ENCODE data around the gene COL16A1.
"Not testable (repeated sequence)": the region's sequence is repeated elsewhere in the genome, so short reads cannot be mapped to it uniquely, and the experiment has no call there.

The COL16A1 gene

DNA sequence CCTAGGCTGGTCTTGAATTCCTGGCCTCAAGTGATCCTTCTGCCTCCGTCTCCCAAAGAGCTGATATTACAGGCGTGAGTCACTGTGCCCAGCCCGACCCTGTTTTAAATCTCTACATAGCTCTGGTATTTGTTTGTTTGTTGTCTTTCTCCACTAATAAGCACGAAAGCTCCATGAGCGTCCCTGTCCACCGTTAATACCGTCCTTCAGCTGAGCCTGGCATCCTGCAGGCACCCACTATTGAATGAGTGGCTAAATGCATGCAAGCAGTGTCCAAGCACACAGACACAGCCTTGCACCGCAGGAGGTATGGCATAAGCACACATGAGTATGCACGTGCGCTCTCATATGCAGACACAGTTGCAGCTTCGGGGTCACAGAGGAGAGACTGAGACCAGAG, 4.5 kb upstream of the COL16A1 start:
- peaks cover 25% of the 10 kb centered on the region for H3K27me3 ChIP-seq (replicated peaks; ENCODE audit: insufficient read depth, low read length)
- no peaks in the 10 kb centered on the region for H3F3A ChIP-seq (ENCODE audit: insufficient read depth, low read length)
- no peaks in the 10 kb centered on the region for H4K20me1 ChIP-seq (ENCODE audit: insufficient read depth, low read length)
- no peak overlapping the region for H2AFZ ChIP-seq (ENCODE audit: low read length)
- TF ChIP-seq EZH2phosphoT487 (IDR thresholded peaks at IDR 0.05; ENCODE audit: low read length) = no peak
- TF ChIP-seq, protein P1, sequence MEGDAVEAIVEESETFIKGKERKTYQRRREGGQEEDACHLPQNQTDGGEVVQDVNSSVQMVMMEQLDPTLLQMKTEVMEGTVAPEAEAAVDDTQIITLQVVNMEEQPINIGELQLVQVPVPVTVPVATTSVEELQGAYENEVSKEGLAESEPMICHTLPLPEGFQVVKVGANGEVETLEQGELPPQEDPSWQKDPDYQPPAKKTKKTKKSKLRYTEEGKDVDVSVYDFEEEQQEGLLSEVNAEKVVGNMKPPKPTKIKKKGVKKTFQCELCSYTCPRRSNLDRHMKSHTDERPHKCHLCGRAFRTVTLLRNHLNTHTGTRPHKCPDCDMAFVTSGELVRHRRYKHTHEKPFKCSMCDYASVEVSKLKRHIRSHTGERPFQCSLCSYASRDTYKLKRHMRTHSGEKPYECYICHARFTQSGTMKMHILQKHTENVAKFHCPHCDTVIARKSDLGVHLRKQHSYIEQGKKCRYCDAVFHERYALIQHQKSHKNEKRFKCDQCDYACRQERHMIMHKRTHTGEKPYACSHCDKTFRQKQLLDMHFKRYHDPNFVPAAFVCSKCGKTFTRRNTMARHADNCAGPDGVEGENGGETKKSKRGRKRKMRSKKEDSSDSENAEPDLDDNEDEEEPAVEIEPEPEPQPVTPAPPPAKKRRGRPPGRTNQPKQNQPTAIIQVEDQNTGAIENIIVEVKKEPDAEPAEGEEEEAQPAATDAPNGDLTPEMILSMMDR (IDR thresholded peaks at IDR 0.05; ENCODE audit: low read length) = no peak
- no peak for TF ChIP-seq EZH2 (optimal IDR thresholded peaks at IDR 0.05; ENCODE audit: low read depth, low read length)
- no peaks in the 10 kb centered on the region for H3K9me3 ChIP-seq (replicated peaks; ENCODE audit: insufficient read depth, low read length)
- no peaks in the 10 kb centered on the region for H3K9me2 ChIP-seq (replicated peaks; ENCODE audit: insufficient read depth, low read length)
- no peak overlapping the region for H3K4me3 ChIP-seq (ENCODE audit: low read length)
- H3K36me3 ChIP-seq (replicated peaks; ENCODE audit: insufficient read depth, low read length) = no peaks in the 10 kb centered on the region
- no peak overlapping the region for H3K9ac ChIP-seq (ENCODE audit: low read length)
- H3K27ac ChIP-seq (ENCODE audit: low read length) = no peak overlapping the region
- DNase-seq = no peak
- no peaks in the 10 kb centered on the region for H3K4me1 ChIP-seq (ENCODE audit: low read length)
- H3K79me2 ChIP-seq (ENCODE audit: low read length) = no peaks in the 10 kb centered on the region
- H3K4me2 ChIP-seq (ENCODE audit: low read depth, low read length) = no peak overlapping the region

DNA sequence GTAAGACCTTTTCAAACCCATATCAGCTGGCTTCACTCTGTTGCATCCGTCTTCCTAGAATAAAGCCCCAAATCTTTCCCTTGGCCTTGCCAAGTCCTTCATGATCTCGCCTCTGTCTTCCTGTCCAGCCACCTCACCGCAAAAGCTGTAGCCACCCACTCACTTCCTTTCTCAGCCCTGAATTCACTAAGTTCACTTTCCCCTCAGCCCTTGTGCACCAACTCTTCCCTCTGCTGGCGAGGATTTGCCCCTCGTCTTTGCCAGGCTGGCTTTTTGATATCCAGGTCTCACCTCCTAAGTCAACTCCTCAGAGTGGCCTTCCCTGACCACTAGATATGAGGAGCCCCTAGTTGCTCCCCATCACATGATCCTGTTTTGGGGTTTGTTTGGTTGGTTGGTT, 3.9 kb upstream of the COL16A1 start:
- Histone ChIP-seq H3K79me2 (ENCODE audit: low read length) (no peaks in the 10 kb centered on the region), H3K27ac (ENCODE audit: low read length) (no peak overlapping the region), H3K4me1 (ENCODE audit: low read length) (no peaks in the 10 kb centered on the region), H3K36me3 (replicated peaks; ENCODE audit: insufficient read depth, low read length) (no peaks in the 10 kb centered on the region), H4K20me1 (ENCODE audit: insufficient read depth, low read length) (no peaks in the 10 kb centered on the region), H3K9me2 (replicated peaks; ENCODE audit: insufficient read depth, low read length) (no peaks in the 10 kb centered on the region), H3K9me3 (replicated peaks; ENCODE audit: insufficient read depth, low read length) (no peaks in the 10 kb centered on the region), H3K4me2 (ENCODE audit: low read depth, low read length) (no peak overlapping the region), H3K4me3 (ENCODE audit: low read length) (no peak overlapping the region), H3K27me3 (replicated peaks; ENCODE audit: insufficient read depth, low read length) (peaks cover 30% of the 10 kb centered on the region), H2AFZ (ENCODE audit: low read length) (no peak overlapping the region), H3F3A (ENCODE audit: insufficient read depth, low read length) (no peaks in the 10 kb centered on the region), H3K9ac (ENCODE audit: low read length) (no peak overlapping the region)
- DNase-seq = no peak
- no peak for TF ChIP-seq EZH2 (optimal IDR thresholded peaks at IDR 0.05; ENCODE audit: low read depth, low read length)
- TF ChIP-seq, protein P1 (IDR thresholded peaks at IDR 0.05; ENCODE audit: low read length) = no peak
- TF ChIP-seq EZH2phosphoT487 (IDR thresholded peaks at IDR 0.05; ENCODE audit: low read length) = no peak

DNA sequence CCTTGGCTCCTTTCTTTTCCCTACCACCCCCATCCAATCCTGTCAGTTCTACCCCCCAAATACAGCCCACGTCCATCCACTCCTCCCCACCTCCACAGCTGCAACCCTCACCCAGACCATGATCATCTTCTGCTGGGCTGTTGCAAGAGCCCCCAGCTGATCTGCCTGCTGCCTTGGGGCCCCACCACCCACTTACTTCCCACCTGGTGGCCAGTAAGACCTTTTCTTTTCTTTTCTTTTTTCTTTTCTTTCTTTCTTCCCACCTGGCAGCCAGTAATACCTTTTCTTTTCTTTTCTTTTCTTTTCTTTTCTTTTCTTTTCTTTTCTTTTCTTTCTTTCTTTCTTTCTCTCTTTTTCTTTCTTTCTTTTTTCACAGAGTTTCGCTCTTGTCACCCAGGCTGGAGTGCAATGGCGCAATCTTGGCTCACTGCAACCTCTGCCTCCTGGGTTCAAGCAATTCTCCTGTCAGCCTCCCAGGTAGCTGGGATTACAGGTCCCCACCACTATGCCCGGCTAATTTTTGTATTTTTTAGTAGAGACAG, 3.3 kb upstream of the COL16A1 start:
- not testable (repeated sequence) for H3F3A ChIP-seq (ENCODE audit: insufficient read depth, low read length); H3K4me1 ChIP-seq (ENCODE audit: low read length); H3K36me3 ChIP-seq (replicated peaks; ENCODE audit: insufficient read depth, low read length); H3K27ac ChIP-seq (ENCODE audit: low read length); DNase-seq; H3K79me2 ChIP-seq (ENCODE audit: low read length); H3K4me2 ChIP-seq (ENCODE audit: low read depth, low read length); H3K9me2 ChIP-seq (replicated peaks; ENCODE audit: insufficient read depth, low read length); H3K9ac ChIP-seq (ENCODE audit: low read length); H3K4me3 ChIP-seq (ENCODE audit: low read length); H4K20me1 ChIP-seq (ENCODE audit: insufficient read depth, low read length); H2AFZ ChIP-seq (ENCODE audit: low read length); H3K9me3 ChIP-seq (replicated peaks; ENCODE audit: insufficient read depth, low read length)
- H3K27me3 ChIP-seq (replicated peaks; ENCODE audit: insufficient read depth, low read length) = peaks cover 30% of the 10 kb centered on the region

DNA sequence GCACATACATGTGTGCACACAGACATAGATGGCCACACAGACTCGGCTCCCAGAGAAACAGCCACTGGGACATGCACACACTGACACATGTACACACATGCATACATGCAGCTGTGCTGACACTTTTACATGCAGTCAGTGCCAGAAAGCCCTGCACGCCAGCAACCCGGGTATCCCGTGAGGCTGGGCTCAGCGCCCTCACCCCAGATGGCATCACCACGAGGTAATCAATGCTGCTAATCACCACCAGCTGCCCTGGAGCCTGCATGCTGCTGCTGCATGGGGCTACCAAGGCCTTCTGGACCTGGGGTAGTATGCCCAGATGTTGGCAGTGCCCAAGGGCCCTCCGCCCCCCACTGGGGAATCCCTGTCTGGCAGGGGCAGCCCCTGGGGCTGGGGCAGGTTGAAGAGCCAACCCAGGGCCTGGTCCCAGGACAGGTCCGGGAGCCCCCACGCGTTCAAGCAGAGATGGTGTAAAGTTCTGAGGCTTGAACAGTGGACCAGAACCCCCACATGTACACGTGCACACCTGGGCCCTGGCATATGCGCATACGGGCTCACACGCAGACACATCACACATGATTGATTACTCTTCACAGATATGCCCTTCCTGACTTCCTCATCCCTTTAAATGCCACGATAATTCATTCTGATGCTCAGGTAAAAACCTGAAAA, 2.7 kb upstream of the COL16A1 start:
- no peaks in the 10 kb centered on the region for H3K36me3 ChIP-seq (replicated peaks; ENCODE audit: insufficient read depth, low read length)
- H3K27ac ChIP-seq (ENCODE audit: low read length) = no peak overlapping the region
- DNase-seq = no peak

More for the DNA sequence above, 2.7 kb upstream of the COL16A1 start:
- Histone ChIP-seq H3K27me3 (replicated peaks; ENCODE audit: insufficient read depth, low read length) (peaks cover 34% of the 10 kb centered on the region), H3K9me2 (replicated peaks; ENCODE audit: insufficient read depth, low read length) (no peaks in the 10 kb centered on the region), H3K4me3 (ENCODE audit: low read length) (no peak overlapping the region), H3K9ac (ENCODE audit: low read length) (no peak overlapping the region), H4K20me1 (ENCODE audit: insufficient read depth, low read length) (no peaks in the 10 kb centered on the region), H3F3A (ENCODE audit: insufficient read depth, low read length) (no peaks in the 10 kb centered on the region), H3K4me1 (ENCODE audit: low read length) (no peaks in the 10 kb centered on the region), H3K9me3 (replicated peaks; ENCODE audit: insufficient read depth, low read length) (no peaks in the 10 kb centered on the region), H2AFZ (ENCODE audit: low read length) (no peak overlapping the region), H3K79me2 (ENCODE audit: low read length) (no peaks in the 10 kb centered on the region), H3K4me2 (ENCODE audit: low read depth, low read length) (no peak overlapping the region)
- TF ChIP-seq, protein P1 (IDR thresholded peaks at IDR 0.05; ENCODE audit: low read length) = no peak
- no peak for TF ChIP-seq EZH2phosphoT487 (IDR thresholded peaks at IDR 0.05; ENCODE audit: low read length)
- no peak for TF ChIP-seq EZH2 (optimal IDR thresholded peaks at IDR 0.05; ENCODE audit: low read depth, low read length)

Data from MM.1S (cell line).